ENCODE data around the gene OCA2.
"Not testable (repeated sequence)": the region's sequence is repeated elsewhere in the genome, so short reads cannot be mapped to it uniquely, and the experiment has no call there.

OCA2 gene

GRCh38 chr15:27804569-27805260 lies 294.4 kb downstream of the OCA2 start:
- no peak for DNase-seq

DNA sequence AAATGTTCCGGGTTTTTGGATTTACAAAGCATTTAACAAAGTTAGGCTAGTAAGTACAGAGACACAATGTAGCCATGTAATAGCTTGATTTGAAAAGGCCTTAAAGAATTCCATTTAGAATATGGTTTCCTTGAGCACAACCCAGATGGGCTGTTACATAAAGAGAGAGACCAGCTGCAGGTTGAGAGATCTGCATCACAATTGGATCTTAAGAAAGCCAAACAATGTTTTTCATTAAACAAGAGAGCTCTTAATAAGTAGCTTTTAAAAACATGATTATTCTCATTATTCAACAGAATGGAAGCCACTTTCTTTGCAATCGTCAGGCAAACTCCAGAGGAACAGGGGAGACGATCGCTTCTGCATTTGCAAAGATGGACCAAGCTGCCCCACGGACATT lies 300.3 kb downstream of the OCA2 start:
- DNase-seq = no peak

DNA sequence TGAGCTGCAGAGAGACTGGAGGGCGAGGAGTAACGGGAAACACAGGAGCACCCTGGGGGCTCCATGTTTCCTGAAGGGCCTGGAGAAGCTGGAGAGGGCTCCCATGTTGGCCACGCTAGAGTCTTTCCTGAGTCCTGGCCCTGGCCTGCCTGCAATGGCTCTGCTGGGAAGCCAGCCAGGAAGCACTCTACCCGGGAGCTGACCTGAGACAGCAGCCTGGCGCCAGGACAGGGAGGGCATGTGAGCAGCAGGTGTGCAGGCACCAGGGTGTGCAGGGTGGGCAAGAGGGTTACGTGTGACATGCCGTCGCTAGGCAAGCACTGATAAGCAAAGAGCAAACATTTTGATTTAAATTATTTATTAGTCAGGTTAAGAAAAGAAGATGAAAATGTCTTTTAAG lies 301.4 kb downstream of the OCA2 start:
- peak; percentile 15 for DNase-seq

DNA sequence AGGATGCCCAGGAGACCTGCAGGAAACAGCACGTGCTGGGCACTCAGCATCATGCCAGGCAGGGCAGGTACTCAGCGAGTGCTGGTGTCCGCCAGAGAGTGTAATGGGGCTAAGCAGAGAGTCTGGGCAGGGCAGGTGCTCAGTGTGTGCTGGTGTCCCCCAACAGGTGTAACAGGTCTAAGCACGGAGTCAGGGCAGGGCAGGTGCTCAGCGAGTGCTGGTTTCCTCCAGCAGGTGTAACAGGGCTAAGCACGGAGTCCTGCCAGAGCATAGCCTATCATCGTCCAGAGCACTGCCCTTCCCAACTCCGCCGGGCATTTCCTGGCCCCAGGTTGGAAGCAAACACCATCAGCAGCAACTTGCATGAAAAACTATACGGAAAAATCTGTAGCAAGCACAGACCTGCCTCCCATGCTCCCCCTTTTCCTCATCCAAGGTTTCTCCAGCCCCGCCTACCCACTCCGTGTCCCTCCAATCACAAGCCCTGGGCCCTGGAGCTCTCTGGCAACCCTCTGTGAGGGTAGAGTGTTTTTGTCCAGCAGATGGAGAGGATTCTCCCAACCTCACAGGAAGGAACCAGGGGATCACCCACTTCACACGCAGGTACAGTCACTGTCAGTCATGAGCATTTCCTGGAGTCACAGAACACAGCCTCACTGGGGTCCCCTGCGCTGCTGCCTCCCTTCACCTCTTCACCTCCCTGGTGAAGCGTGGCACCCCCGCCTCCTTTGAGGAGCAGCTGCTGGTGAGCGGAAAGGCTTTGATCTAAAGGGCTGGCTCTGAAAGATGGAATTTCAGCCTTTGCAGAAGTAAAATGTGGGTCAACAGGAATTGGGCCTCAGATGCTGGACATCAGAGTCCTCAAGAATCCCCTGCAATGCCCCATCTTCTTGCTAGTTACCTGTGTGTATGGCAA lies 302.5 kb downstream of the OCA2 start:
- peak; percentile 35 for DNase-seq

DNA sequence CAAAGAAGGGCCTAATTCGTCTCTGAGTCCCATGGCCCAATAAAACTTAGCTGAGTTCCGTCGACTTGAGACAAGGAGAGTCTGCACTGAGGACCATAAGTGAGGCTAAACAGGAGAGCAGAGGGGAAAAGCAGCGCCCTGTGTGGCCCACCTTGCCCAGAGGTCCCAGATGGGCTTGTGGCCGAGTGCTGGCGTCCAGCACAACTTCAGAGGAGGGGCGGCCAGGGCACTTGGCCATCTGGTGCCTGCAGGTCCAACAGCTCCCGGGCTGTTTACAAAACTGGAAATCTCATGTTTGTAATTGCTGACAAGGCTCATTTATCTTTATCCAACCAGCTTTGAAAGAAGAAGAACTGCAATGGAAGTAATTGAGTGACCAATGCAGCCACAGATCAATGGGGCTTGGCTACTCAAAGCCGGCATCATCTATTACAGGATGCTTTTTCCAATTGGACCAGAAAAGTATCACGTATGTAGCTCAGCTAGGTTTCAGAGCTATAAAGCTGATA lies 306.3 kb downstream of the OCA2 start:
- DNase-seq = no peak

GRCh38 chr15:27790270-27790669 lies 308.8 kb downstream of the OCA2 start:
- DNase-seq = no peak

DNA sequence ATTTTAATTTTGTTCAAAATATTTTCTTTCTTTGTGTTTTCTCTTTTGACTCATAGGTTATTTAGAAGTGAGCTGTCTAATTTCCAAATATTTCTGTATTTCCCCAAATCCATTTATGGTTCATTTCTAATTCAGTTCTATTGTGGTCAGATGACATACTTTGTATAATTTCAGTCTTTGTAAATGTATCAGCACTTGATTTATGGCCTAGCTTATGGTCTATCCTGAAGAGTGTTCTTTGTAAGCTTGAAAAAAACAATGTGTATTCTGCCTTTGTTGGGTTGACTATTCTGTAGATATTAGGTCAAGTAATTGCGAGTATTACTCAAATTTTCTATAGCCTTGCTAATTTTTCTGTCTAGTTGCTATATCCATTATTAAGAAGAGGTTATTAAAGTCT lies 311.2 kb downstream of the OCA2 start:
- peak; percentile 15 for DNase-seq

GRCh38 chr15:27784107-27784506 lies 315.0 kb downstream of the OCA2 start:
- DNase-seq = no peak

- DNase-seq = no peak
Measured at GRCh38 chr15:27783678-27784077, 315.4 kb downstream of the OCA2 start.

DNA sequence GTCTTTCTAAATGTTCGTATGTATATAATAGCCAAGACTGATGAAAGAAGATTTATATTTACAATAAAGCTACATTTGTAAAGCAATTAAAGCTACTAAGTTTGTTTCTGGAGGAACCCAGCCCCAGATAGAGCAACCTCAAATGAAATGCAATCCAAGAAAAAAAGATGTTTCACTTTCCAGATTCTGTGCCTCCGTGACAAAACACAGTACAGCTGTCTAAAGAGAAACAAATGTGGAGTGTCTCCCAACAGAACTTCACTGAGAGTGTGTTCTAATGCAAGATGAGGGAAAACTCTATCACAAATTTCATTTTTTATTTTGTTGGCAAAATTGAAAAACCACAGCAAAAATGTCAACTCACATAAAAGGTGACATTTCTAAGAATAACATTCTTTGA lies 317.0 kb downstream of the OCA2 start:
- no peak for DNase-seq

GRCh38 chr15:27776501-27776900 lies 322.6 kb downstream of the OCA2 start:
- no peak for DNase-seq

- no peak for DNase-seq
Measured at GRCh38 chr15:27774638-27775037, 324.5 kb downstream of the OCA2 start.

GRCh38 chr15:27774191-27774590 lies 324.9 kb downstream of the OCA2 start:
- DNase-seq = no peak

DNA sequence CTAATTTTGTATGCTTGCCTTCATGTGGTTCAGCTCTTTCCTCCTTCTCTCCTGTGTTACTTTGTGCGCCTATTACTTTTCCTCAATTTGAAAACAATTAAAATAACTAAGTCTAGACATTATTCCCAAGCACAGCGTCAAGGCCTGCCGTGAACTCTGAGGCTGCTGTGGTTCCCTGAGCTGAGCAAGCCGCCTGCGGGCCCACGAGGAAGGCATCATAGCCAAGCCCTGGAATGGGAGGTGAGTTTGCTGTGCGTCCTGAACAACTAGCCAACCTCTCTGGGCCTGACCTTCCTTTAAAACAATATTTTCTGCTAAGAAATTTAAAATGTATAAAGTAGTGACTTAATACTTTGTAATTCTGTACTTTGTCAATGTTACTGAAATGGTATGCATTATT lies 327.2 kb downstream of the OCA2 start:
- DNase-seq = no peak

DNA sequence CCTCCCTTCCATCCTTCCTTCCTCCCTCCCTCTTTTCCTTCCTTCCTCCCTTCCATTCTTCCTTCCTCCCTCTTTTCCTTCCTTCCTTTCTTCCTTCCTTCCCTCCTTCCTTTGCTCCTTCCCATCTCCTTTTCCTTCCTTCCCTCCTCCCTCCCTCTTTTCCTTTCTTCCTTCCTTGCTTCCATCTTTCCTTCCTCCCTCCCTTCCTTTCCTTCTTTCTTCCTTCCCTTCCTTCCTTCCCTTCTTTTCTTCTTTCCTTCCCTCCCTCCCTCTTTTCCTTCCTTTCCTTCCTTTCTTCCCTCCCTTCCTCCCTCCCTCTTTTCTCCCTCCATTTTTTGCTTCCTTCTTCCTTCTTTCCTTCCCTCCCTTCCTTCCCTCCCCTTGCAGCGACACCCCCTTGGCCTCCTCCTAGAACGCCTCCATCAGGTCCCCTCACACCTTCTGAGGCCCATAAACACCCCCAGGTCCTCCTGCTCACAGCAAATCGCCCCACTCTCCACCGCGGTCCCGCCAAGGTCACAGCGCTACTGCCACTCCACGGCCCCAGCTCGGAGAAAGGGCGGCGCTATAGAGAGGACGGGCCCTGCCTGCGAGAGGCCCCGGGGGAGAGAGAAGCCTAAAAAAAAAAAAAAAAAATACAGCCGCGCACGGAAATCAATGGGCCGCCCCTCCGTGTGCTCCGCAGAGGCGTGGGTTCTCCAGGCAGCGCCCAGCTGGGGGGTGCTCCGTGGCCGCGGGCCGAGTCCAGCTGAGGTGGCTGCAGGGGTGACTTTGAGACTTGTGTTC lies 328.2 kb downstream of the OCA2 start:
- no peak for DNase-seq

GRCh38 chr15:27770086-27770607 lies 329.0 kb downstream of the OCA2 start:
- DNase-seq = no peak

DNA sequence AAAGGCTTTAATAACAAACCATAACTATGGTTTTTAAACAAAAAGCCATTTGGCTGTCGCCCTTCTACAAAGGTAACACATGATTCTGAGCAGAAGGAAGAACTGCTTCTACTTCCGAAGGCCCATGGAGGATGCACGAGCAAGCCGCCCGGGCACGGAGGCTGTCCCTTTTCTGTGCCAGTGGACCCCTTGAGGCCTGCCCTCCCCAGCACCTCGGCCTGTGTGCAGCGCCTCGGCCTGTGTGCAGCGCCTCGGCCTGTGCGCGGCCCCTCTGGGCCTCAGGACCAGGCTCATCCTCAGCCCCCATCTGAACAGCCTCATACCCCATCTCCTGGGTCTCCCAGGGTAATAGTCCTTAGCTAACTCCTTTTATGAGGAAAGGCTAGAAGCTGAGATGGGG lies 329.5 kb downstream of the OCA2 start:
- no peak for DNase-seq

DNA sequence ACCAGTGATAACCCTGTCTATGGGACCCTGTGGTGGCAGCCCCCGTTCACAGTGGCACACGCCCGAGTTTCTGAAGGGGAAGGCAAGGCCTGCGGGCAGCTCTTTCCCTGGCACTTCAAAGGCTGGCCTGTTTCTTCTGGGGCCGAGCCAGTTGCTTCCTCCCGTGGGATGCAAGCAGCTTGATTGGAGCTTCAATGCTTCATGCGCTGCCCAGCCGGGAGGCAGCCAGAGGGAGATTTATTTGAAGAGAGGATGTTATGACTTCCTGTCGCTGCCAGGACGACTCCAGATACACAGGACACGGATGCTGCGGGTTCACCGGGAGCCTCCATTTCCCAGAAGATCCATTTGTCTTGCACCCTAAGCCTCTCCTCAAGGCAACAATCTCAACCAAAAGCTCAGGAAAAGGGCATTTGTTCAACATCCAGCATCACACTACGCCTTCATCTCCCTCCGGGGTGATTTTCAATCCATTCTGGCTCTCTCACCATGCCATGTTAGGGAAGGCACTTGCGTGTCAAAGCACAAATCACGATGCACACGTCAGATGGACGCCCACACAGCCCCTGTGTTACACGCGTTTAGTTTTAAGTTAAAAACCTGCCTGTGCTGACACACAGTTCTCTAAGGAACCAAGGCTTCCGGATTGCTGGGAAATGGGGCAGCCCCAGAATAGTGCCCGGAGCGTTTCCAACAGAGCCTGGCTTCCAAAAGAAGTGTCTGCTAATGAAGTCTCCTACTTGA lies 330.2 kb downstream of the OCA2 start:
- DNase-seq = no peak

DNA sequence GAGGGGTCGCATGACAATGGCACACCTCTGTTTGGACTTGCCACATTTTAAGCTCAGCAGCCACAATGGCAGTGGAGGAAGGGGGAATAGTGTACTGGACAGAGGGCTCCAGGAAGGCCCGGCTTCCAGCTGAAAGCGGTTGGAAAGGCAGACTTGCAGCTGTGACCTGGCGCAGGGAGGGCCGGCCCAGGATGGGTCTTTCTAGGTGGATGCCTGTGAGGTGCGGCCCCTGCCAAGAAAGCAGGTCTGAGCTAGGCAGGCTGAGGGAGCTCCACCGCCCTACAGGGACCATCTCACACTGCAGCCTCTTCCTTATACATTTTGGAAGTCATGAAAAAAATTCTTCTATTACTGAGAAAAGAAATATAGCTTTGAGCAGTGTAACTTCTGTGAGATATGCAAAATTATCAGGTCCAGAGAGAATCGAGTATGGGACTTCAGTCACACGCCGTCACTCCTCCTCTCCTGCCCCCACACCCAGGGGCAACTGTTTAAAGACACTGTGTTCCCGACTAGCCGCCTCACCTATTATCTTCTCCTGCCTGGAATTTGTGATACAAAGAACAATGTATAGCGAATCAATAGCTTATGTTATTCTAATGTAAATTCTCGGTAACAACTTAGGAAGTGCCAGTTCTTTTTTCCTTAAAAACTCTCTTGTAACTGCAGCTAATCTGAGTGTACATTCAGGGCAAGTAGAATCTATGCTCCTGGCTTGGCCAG lies 331.0 kb downstream of the OCA2 start:
- no peak for DNase-seq

- DNase-seq = not testable (repeated sequence)
Measured at GRCh38 chr15:27767430-27767829, 331.7 kb downstream of the OCA2 start.

GRCh38 chr15:27764339-27764738 lies 334.8 kb downstream of the OCA2 start:
- DNase-seq = peak; percentile 21

DNA sequence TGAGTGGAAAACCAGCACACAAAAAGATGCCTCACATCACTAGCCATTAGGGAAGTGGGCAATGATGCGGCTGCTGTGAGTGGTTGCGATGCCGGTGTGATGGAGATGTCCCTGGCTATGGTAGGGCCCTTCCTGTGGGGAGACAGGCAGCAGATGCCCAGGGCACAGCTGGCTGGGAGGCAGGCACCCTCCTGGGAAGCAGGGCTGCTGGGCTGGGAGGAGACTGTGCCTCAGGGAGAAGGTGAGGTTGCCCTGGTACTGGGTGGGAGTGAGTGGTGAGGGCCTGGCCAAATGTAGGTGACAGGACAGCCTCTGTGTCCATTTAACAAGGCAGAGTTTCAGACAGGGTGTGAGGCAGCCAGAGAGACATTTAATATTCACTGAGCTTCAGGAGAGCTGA lies 335.6 kb downstream of the OCA2 start:
- DNase-seq = peak; percentile 30

Data from NCI-H69 (cell line).